Measurements from ENCODE around the gene DYRK1B.

- TF ChIP-seq POLR2A (IDR thresholded peaks at IDR 0.05), result no peak
- no peak for TF ChIP-seq CTCF (IDR thresholded peaks at IDR 0.05)
- TF ChIP-seq POLR2AphosphoS5 (IDR thresholded peaks at IDR 0.05), result no peak
These were observed 17.5 kb downstream of the DYRK1B start for GRCh38 chr19:39816287-39817048.
